Heart left ventricle (tissue), 16 donors: ENCODE data around the gene HSPBP1. TPM values are rescaled to one million over a fixed set of nuclear protein-coding genes. Genes with fewer than 3 reads are reported as not detected.
A peak's percentile ranks its signal among the peaks of the same experiment; 100 is the strongest.

Source experiments
- ATAC-seq, 4 donors: fragments of 200-7000 bp; cut with Tn5 transposase; one replicate each; pipeline ENCODE4 v1.9.1; 2020 to 2022; ENCODE audit warnings: moderate library complexity in 4 of 4, mild to moderate bottlenecking in 3 of 4, moderate number of reproducible peaks in 1 of 4
- DNase-seq, 5 donors: peaks; one replicate each; pipeline ENCODE4 v3.0.0-alpha.2; 2020
- H3K27ac ChIP-seq, 12 donors: fragments of 200-600 bp; sonication (generic) in 4 of 12; one replicate each; pipeline versions ENCODE4 v1.5.0 to v1.8.0; 2016 to 2022; ENCODE audit warnings: mild to moderate bottlenecking in 2 of 12
- H3K27me3 ChIP-seq, 9 donors: fragments of 200-600 bp; sonication (generic) in 2 of 9; one replicate each; pipeline versions ENCODE4 v1.5.1 to v1.8.0; 2016 to 2022; ENCODE audit warnings: mild to moderate bottlenecking in 3 of 9
- H3K36me3 ChIP-seq, 9 donors: fragments of 200-600 bp; sonication (generic) in 2 of 9; one replicate each; pipeline versions ENCODE4 v1.5.0 to v1.8.0; 2018 to 2022; ENCODE audit warnings: mild to moderate bottlenecking in 2 of 9
- H3K4me1 ChIP-seq, 12 donors: fragments of 200-600 bp; sonication (generic) in 4 of 12; one replicate each; pipeline versions ENCODE4 v1.5.0 to v1.8.0; 2016 to 2022; ENCODE audit warnings: mild to moderate bottlenecking in 3 of 12
- H3K4me3 ChIP-seq, 12 donors: fragments of 200-600 bp; sonication (generic) in 4 of 12; one replicate each; pipeline versions ENCODE4 v1.5.0 to v1.8.0; 2017 to 2022; ENCODE audit warnings: mild to moderate bottlenecking in 9 of 12, moderate library complexity in 4 of 12
- H3K9me3 ChIP-seq, 12 donors: fragments of 200-600 bp; sonication (generic) in 4 of 12; one replicate each; pipeline versions ENCODE4 v1.5.0 to v1.8.0; 2016 to 2022; ENCODE audit warnings: mild to moderate bottlenecking in 1 of 12
- CTCF ChIP-seq, 12 donors: fragments of 200-600 bp; sonication (generic) in 4 of 12; IDR thresholded peaks; one replicate each; pipeline versions ENCODE4 v1.5.0 to v1.8.0; 2018 to 2022; ENCODE audit warnings: antibody characterized with exemption in 12 of 12, mild to moderate bottlenecking in 5 of 12
- POLR2A ChIP-seq, 2 donors: fragments of 450-650 bp; IDR thresholded peaks; one replicate each; pipeline ENCODE4 v1.6.1; 2017; ENCODE audit warnings: antibody characterized with exemption in 2 of 2, mild to moderate bottlenecking in 2 of 2, moderate library complexity in 2 of 2
- WGBS, 4 donors: extraction: QIAGEN DNeasy Blood & Tissue Kit in 2 of 4; methylation state at CpG; one replicate each; pipeline versions ENCODE4 v1.1.5 to v1.1.7; 2013 to 2018; 5-methylcytosine and 5-hydroxymethylcytosine counted together
- intact Hi-C, 10 donors: fragments of 100-400 bp; cut with DNase I; formaldehyde crosslinking; loops; one replicate each; pipeline versions ENCODE4 v1.11.1 to v1.14.2; 2022
- polyA plus RNA-seq, 2 donors: library from polyadenylated mRNA; stranded (reverse); fragments of 200-250 nt; gene quantifications; one replicate each; pipeline ENCODE4 v1.2.3, GENCODE V29; 2013
- total RNA-seq, 9 donors: library from RNA; depleted of rRNA in 2 of 9; stranded (reverse); fragments of >200 nt in 2 of 9; fragmentation: NEBNext Ultra II Directional in 3 of 9; extraction: Animal tissue kit (Norgen Biotek cat#: 25700) in 3 of 9; gene quantifications; one replicate each; pipeline versions ENCODE4 v1.1.0 to v1.2.4, GENCODE V29; 2016 to 2023
- donor health status: ischemic (EF 13 %, LVEDD 7.1; RV severe dilation, severe dysfunction).
- donor health status: healthy with polysubstance abuse.
- donor health status: DM: no; HTN: yes; CAD: no.
- donor health status: DM: no; HTN: no; CAD: no.
- donor health status: ischemic (EF 25% LVEDD 6.9; RV normal size, moderate dysfunction).
- donor health status: ischemic (EF 25% LVEDD 5.7; RV mildly dilated, moderate dysfunction).
- donor health status: healthy.
- donor health status: DM: yes; HTN: yes; CAD: no.
- donor health status: ischemic (EF 35%, LVEDD 5.7; RV mildly dilated, moderate dysfunction).
- donor health status: nonischemic (EF 11% LVEDD 7.7; RV severe dilation, severe dysfunction).
- donor health status: DM: yes; HTN: yes; CAD: no.
- donor health status: PGD.
- donor health status: ischemic (EF 29% LVEDD 5.4; RV normal size, mild dysfunction).
- donor health status: nonischemic (EF 23%, LVEDD 6.1; RV moderate dilation, normal function).

Gene HSPBP1
- total and polyA plus RNA-seq, 11 donors = 25.7 to 76.0 (median 32.9) TPM

- intact Hi-C loops = loop anchor here (2.0 to 10.0 kb wide), 7 partner anchors 35 to 200 kb away; partner anchors contain the start of genes TMEM238 (in 5 of the 10), KMT5C (in 3 of the 10), IL11 (in 2 of the 10) and TMEM190 (in 2 of the 10)
- no peaks in the 10 kb centered on the region for H3K9me3 ChIP-seq
- no peak overlapping the region for H3K27ac ChIP-seq
- DNase-seq = no peak
- TF ChIP-seq POLR2A (IDR thresholded peaks at IDR 0.05) = no peak
- WGBS, 4 donors = 83 to 85% (median 84%) methylated on average over 12 of the region's 12 CpGs
- peaks cover 0 to 10% (median 4%) of the 10 kb centered on the region in 12 donors for H3K4me1 ChIP-seq
- H3K4me3 ChIP-seq = peak overlapping the region in 2 of 12 donors; percentile 48
- no peaks in the 10 kb centered on the region for H3K27me3 ChIP-seq
- peaks cover 0 to 36% (median 3%) of the 10 kb centered on the region in 9 donors for H3K36me3 ChIP-seq
- no peak for ATAC-seq
Observed at GRCh38 chr19:55302318-55302703, 22.4 kb upstream of the HSPBP1 start.

- peak; percentile 84 to 96 (median 90) for DNase-seq
- Histone ChIP-seq H3K9me3 (no peaks in the 10 kb centered on the region), H3K36me3 (peaks cover 0 to 30% (median 5%) of the 10 kb centered on the region in 9 donors), H3K4me1 (peaks cover 0 to 10% (median 4%) of the 10 kb centered on the region in 12 donors), H3K27ac (peak overlapping the region in 1 of 12 donors; percentile 34), H3K4me3 (peak overlapping the region in 10 of 12 donors; percentile 30 to 58 (median 46)), H3K27me3 (no peaks in the 10 kb centered on the region)
- TF ChIP-seq POLR2A (IDR thresholded peaks at IDR 0.05) (no peak), CTCF (IDR thresholded peaks at IDR 0.05) (peak; percentile 94 to 99 (median 97))
- intact Hi-C loops = loop anchor here (2.0 to 10.0 kb wide), 8 partner anchors 36 to 201 kb away; partner anchors contain the start of genes TMEM238 (in 6 of the 10), KMT5C (in 3 of the 10), IL11 (in 2 of the 10) and RPL28 (in 2 of the 10)
- 15 to 26% (median 22%) methylated on average over 42 of the region's 42 CpGs for WGBS, 4 donors
- peak; percentile 80 to 93 (median 90) for ATAC-seq
Observed at GRCh38 chr19:55301459-55302317, 21.8 kb upstream of the HSPBP1 start.

- DNase-seq (no peak), ATAC-seq (no peak)
- H3K4me3 ChIP-seq = peak overlapping the region in 1 of 12 donors; percentile 56
- no peak for TF ChIP-seq CTCF (IDR thresholded peaks at IDR 0.05)
- no peak for TF ChIP-seq POLR2A (IDR thresholded peaks at IDR 0.05)
- H3K9me3 ChIP-seq = no peaks in the 10 kb centered on the region
- H3K27ac ChIP-seq = no peak overlapping the region
- peaks cover 0 to 10% (median 4%) of the 10 kb centered on the region in 12 donors for H3K4me1 ChIP-seq
- peaks cover 0 to 25% (median 5%) of the 10 kb centered on the region in 9 donors for H3K36me3 ChIP-seq
- no peaks in the 10 kb centered on the region for H3K27me3 ChIP-seq
- intact Hi-C loops = loop anchor here (2.0 to 10.0 kb wide), 8 partner anchors 36 to 201 kb away; partner anchors contain the start of genes TMEM238 (in 6 of the 10), KMT5C (in 3 of the 10), IL11 (in 2 of the 10) and RPL28 (in 2 of the 10)
- WGBS, 4 donors = 75 to 81% (median 78%) methylated on average over 14 to 15 of the region's 15 CpGs
Observed at GRCh38 chr19:55300886-55301458, 21.1 kb upstream of the HSPBP1 start.

GRCh38 chr19:55299991-55300390 is 20.1 kb upstream of the HSPBP1 start:
- intact Hi-C loops = loop anchor here (2.0 to 10.0 kb wide), 8 partner anchors 37 to 202 kb away; partner anchors contain the start of genes TMEM238 (in 6 of the 10), KMT5C (in 3 of the 10), IL11 (in 2 of the 10) and RPL28 (in 2 of the 10)

More at GRCh38 chr19:55299991-55300390, 20.1 kb upstream of the HSPBP1 start:
- H3K9me3 ChIP-seq = no peaks in the 10 kb centered on the region
- ATAC-seq (no peak), DNase-seq (no peak)
- peaks cover 0 to 29% (median 5%) of the 10 kb centered on the region in 9 donors for H3K36me3 ChIP-seq
- H3K27me3 ChIP-seq = no peaks in the 10 kb centered on the region
- no peak overlapping the region for H3K4me3 ChIP-seq
- no peak for TF ChIP-seq POLR2A (IDR thresholded peaks at IDR 0.05)
- TF ChIP-seq CTCF (IDR thresholded peaks at IDR 0.05) = no peak
- peaks cover 0 to 10% (median 4%) of the 10 kb centered on the region in 12 donors for H3K4me1 ChIP-seq
- no peak overlapping the region for H3K27ac ChIP-seq
- WGBS, 4 donors = 91 to 95% (median 93%) methylated on average over 10 of the region's 10 CpGs
